ENCODE data around the gene MTMR6. TPM values are rescaled to one million over a fixed set of nuclear protein-coding genes. Genes with fewer than 3 reads are reported as not detected.

The MTMR6 gene
- total and polyA plus RNA-seq, 12 donors, result 4.0 to 19.5 (median 17.4) TPM

- H3K4me3 ChIP-seq, result no peak overlapping the region
- ATAC-seq, result no peak
- H3K9me3 ChIP-seq, result no peaks in the 10 kb centered on the region
- 87 to 93% methylated on average over 4 to 5 of the region's 5 CpGs for WGBS, 2 donors
- TF ChIP-seq, protein P1, sequence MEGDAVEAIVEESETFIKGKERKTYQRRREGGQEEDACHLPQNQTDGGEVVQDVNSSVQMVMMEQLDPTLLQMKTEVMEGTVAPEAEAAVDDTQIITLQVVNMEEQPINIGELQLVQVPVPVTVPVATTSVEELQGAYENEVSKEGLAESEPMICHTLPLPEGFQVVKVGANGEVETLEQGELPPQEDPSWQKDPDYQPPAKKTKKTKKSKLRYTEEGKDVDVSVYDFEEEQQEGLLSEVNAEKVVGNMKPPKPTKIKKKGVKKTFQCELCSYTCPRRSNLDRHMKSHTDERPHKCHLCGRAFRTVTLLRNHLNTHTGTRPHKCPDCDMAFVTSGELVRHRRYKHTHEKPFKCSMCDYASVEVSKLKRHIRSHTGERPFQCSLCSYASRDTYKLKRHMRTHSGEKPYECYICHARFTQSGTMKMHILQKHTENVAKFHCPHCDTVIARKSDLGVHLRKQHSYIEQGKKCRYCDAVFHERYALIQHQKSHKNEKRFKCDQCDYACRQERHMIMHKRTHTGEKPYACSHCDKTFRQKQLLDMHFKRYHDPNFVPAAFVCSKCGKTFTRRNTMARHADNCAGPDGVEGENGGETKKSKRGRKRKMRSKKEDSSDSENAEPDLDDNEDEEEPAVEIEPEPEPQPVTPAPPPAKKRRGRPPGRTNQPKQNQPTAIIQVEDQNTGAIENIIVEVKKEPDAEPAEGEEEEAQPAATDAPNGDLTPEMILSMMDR (IDR thresholded peaks at IDR 0.05), result no peak
- intact Hi-C loops (cut with DNase I), result no loop called here
- H3K27me3 ChIP-seq, result no peaks in the 10 kb centered on the region
- H3K36me3 ChIP-seq, result peaks cover 0 to 83% (median 24%) of the 10 kb centered on the region in 9 donors
- H3K4me1 ChIP-seq, result no peaks in the 10 kb centered on the region
- no peak for DNase-seq
- H3K27ac ChIP-seq, result no peak overlapping the region
Observed at GRCh38 chr13:25266706-25267105, 20.6 kb downstream of the MTMR6 start.

- H3K4me1 ChIP-seq, result no peaks in the 10 kb centered on the region
- H3K27ac ChIP-seq, result no peak overlapping the region
- intact Hi-C loops (cut with DNase I), result no loop called here
- WGBS, 2 donors, result 94 to 96% methylated on average over 4 of the region's 4 CpGs
- H3K36me3 ChIP-seq, result peaks cover 0 to 100% (median 53%) of the 10 kb centered on the region in 9 donors
- TF ChIP-seq, protein P1 (IDR thresholded peaks at IDR 0.05), result no peak
- H3K27me3 ChIP-seq, result no peaks in the 10 kb centered on the region
- DNase-seq, result no peak
- no peak for ATAC-seq
- no peak overlapping the region for H3K4me3 ChIP-seq
- H3K9me3 ChIP-seq, result no peaks in the 10 kb centered on the region
Observed at GRCh38 chr13:25262261-25262660, 25.0 kb downstream of the MTMR6 start.

DNA sequence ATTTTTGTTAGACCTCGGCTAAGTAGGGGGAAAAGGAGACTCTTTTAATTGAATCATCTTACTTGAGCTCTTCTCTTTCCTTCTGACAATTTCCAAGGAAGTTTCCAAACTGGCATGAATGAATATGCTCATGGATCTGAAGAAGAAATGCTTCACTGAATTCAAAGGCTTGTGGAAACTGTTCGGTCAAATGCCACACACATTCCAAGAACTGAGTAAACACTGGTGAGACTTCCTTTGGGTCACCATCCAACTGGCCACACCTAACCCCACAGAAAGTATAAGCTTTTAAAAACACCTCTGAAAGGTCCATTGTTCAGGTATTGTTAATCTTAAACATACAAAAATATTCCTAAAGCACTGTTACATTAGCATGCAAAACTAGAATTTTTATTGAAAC, 33.6 kb downstream of the MTMR6 start:
- H3K4me1 ChIP-seq, result peaks cover 0 to 3% (median 0%) of the 10 kb centered on the region in 9 donors
- H3K4me3 ChIP-seq, result no peak overlapping the region
- H3K27me3 ChIP-seq, result no peaks in the 10 kb centered on the region
- peaks cover 0 to 100% (median 51%) of the 10 kb centered on the region in 9 donors for H3K36me3 ChIP-seq
- H3K9me3 ChIP-seq, result no peaks in the 10 kb centered on the region
- TF ChIP-seq, protein P1 (IDR thresholded peaks at IDR 0.05), result no peak
- intact Hi-C loops (cut with DNase I), result loop anchor here in 2 of 10 donors (10.0 kb wide), 2 partner anchors 71 to 81 kb away; no protein-coding TSS in a partner anchor
- no peak for DNase-seq
- 79 to 81% methylated on average over 2 of the region's 2 CpGs for WGBS, 2 donors
- no peak for ATAC-seq
- no peak overlapping the region for H3K27ac ChIP-seq

DNA sequence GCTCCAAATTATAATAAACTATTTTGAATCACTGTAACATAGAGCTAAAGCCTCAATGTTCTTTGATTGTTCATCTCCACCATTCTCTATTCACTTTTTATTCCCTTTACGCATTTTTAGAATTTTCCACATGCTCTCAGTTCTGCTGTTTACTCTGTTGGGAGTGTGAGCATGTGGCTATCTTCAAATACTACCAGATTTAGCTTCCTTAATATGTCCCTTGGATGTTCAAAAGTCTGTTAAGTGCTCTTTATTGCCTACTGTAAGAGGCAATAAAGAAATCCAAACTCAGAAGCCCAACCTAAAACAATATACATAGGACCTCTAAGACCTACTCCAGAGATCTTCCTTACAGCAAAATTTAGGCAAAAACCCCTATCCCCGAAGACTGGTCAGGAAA, 34.5 kb downstream of the MTMR6 start:
- H3K9me3 ChIP-seq, result no peaks in the 10 kb centered on the region
- intact Hi-C loops (cut with DNase I), result loop anchor here in 2 of 10 donors (10.0 kb wide), 2 partner anchors 72 to 82 kb away; no protein-coding TSS in a partner anchor
- ATAC-seq (no peak), DNase-seq (no peak)
- no peak overlapping the region for H3K27ac ChIP-seq
- H3K27me3 ChIP-seq, result no peaks in the 10 kb centered on the region
- 90 to 91% methylated on average over 2 of the region's 2 CpGs for WGBS, 2 donors
- peaks cover 0 to 13% (median 0%) of the 10 kb centered on the region in 9 donors for H3K4me1 ChIP-seq
- no peak overlapping the region for H3K4me3 ChIP-seq
- H3K36me3 ChIP-seq, result peaks cover 0 to 100% (median 51%) of the 10 kb centered on the region in 9 donors
- TF ChIP-seq, protein P1 (IDR thresholded peaks at IDR 0.05), result no peak
